ENCODE results near the gene GLIPR2.

Gene GLIPR2

DNA sequence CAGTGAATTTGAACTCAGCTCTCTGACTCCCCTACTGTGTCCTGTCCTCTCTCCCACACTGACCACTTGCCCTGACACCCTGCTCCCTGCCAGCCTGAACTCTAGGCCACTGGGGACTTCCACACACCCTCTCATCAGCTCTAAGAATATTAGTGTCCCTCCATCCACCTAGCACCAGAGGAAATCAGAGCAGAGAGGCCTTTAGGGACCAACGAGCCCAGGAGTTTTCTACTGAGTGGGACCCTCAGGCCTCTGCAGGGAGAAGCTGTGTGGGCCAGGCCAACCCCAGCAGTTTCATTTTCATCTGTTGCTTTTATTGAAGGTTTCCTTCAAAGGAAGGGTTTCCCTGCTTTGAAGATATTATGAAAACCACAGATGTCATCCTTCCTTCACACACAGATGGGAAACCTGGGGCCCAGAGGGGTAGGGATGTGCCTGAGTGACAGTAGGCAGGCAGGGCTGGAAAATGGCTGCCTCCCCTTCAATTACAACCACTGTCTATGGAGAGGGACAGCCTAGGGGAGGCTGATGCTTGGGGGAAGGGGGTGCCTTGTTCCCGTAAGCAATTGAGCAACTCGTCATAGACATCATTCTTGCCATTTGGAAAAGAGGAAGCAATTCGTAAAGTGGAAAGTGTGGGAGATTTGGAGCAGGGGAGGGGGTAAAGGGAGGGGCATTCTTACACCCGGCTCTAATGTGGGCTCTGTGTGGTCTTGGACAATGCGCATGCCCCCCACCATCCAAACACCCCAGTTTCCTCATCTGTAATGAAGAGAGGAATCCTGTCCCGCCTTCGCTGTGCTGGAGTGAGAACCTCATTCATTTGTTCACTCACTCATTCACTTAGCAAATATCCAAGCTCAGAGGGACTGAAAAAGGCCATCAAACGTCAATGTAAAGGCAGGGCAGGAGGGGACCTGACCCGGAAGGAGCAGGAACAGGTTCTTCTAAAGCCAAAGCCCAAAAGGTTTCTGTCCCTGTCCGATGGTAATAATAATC, 3.9 kb downstream of the GLIPR2 start:
- H3K27ac ChIP-seq = no peak overlapping the region
- TF ChIP-seq ZFX (IDR thresholded peaks at IDR 0.05; ENCODE audit: borderline replicate concordance) = no peak
- TF ChIP-seq, protein P1, sequence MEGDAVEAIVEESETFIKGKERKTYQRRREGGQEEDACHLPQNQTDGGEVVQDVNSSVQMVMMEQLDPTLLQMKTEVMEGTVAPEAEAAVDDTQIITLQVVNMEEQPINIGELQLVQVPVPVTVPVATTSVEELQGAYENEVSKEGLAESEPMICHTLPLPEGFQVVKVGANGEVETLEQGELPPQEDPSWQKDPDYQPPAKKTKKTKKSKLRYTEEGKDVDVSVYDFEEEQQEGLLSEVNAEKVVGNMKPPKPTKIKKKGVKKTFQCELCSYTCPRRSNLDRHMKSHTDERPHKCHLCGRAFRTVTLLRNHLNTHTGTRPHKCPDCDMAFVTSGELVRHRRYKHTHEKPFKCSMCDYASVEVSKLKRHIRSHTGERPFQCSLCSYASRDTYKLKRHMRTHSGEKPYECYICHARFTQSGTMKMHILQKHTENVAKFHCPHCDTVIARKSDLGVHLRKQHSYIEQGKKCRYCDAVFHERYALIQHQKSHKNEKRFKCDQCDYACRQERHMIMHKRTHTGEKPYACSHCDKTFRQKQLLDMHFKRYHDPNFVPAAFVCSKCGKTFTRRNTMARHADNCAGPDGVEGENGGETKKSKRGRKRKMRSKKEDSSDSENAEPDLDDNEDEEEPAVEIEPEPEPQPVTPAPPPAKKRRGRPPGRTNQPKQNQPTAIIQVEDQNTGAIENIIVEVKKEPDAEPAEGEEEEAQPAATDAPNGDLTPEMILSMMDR (IDR thresholded peaks at IDR 0.05) = no peak

DNA sequence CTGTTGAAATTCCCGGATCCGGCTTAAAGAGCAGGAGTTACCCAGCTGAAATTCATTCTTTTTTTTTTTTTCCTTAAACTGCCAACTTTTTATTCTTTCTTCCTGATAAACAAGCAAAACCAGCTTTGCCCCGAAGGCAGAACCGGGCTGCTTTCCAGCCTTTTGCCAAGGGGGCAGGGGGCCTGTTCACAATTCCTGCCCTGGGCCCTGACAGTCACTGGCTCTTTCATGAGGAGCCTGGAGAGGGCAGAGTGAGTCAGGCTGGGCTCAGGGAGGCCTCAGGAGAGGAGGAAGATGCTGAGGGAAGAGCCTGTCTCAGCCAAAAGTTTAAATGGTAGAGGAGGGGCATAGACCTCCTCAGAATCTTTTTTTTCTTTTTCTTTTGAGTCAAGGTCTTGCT, 4.8 kb downstream of the GLIPR2 start:
- H3K27ac ChIP-seq = no peak overlapping the region
- TF ChIP-seq ZFX (IDR thresholded peaks at IDR 0.05; ENCODE audit: borderline replicate concordance) = no peak
- TF ChIP-seq, protein P1 (IDR thresholded peaks at IDR 0.05) = peak; percentile 17

- no peak overlapping the region for H3K27ac ChIP-seq
- no peak for TF ChIP-seq ZFX (IDR thresholded peaks at IDR 0.05; ENCODE audit: borderline replicate concordance)
- TF ChIP-seq, protein P1 (IDR thresholded peaks at IDR 0.05) = no peak
These were observed 5.2 kb downstream of the GLIPR2 start for GRCh38 chr9:36141761-36142160.

GRCh38 chr9:36142510-36143244, 6.1 kb downstream of the GLIPR2 start:
- no peak overlapping the region for H3K27ac ChIP-seq
- no peak for TF ChIP-seq ZFX (IDR thresholded peaks at IDR 0.05; ENCODE audit: borderline replicate concordance)

- no peak for TF ChIP-seq ZFX (IDR thresholded peaks at IDR 0.05; ENCODE audit: borderline replicate concordance)
- TF ChIP-seq, protein P1 (IDR thresholded peaks at IDR 0.05) = no peak
- no peak overlapping the region for H3K27ac ChIP-seq
These were observed 6.7 kb downstream of the GLIPR2 start for GRCh38 chr9:36143245-36143641.

- TF ChIP-seq, protein P1 (IDR thresholded peaks at IDR 0.05) = no peak
- no peak for TF ChIP-seq ZFX (IDR thresholded peaks at IDR 0.05; ENCODE audit: borderline replicate concordance)
- no peak overlapping the region for H3K27ac ChIP-seq
These were observed 8.0 kb downstream of the GLIPR2 start for GRCh38 chr9:36144309-36145232.

DNA sequence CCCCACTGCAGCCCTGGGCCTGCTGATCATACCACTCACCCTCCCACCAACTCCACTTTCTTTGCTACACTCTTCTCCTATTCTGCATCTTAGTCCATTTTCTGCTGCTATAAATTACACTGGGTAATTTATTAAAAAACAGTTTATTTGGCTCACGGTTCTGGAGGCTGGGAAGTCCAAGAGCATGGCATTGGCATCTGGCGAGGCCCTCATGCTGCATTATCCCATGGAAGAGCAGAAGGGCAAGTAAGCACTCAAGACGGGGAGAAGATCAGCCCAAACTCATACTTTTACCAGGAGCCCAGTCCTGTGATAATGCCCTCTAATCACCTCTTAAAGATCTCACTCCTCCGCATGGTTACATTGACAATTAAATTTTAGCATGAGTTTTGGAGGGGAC, 9.4 kb downstream of the GLIPR2 start:
- TF ChIP-seq ZFX (IDR thresholded peaks at IDR 0.05; ENCODE audit: borderline replicate concordance) = no peak
- TF ChIP-seq, protein P1 (IDR thresholded peaks at IDR 0.05) = no peak
- no peak overlapping the region for H3K27ac ChIP-seq

All from 22Rv1 (cell line).